GM10266 (cell line): ENCODE measurements around the gene DRC7.
"Not testable (repeated sequence)": the region's sequence is repeated elsewhere in the genome, so short reads cannot be mapped to it uniquely, and the experiment has no call there.

ENCODE experiments used
- DNase-seq: peaks from one replicate; pipeline ENCODE4 v3.0.0; 2012; ENCODE audit errors: extremely low spot score
- TF ChIP-seq, protein P1 (sequence below): IDR thresholded peaks from 2 replicates; pipeline ENCODE4 v1.5.1; 2012; ENCODE audit warnings: mild to moderate bottlenecking, low read depth; ENCODE audit not compliant: control insufficient read depth, insufficient read depth; ENCODE audit errors: missing control alignments

Gene DRC7

DNA sequence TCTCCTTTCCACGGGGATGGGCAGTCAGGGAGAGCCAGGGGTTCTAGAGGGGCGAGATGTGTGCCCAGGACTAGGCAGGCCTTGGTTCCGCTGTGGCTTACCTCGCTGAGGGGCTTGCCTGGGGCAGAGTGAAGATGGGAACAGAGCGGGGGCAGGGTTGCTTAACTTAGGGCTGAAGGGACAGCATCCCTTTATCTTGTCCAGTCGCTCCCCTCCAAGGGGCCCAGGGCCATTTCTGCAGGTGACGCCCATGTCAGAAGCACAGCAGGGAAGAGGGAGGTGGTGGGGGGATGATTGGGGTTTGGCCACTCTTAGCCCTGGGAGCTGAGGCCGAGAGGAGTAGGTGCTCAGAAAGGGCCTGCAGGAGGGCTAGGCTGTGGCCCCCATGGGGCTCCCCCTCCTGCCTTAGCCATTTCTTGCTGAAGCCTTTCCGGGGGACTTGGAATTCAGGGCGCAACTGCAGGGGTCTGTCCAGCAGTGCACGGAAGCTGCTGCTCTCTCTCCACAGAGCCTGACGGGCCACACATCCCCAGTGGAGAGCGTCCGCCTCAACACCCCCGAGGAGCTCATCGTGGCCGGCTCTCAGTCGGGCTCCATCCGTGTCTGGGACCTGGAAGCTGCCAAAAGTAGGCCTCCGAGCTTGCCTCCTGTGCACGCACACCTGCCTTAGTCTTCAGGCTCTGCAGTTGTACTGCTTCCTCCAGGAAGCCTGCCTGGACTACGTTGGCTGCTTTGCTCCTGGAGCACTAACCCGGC is 49.5 kb downstream of the DRC7 start:
- TF ChIP-seq, protein P1, sequence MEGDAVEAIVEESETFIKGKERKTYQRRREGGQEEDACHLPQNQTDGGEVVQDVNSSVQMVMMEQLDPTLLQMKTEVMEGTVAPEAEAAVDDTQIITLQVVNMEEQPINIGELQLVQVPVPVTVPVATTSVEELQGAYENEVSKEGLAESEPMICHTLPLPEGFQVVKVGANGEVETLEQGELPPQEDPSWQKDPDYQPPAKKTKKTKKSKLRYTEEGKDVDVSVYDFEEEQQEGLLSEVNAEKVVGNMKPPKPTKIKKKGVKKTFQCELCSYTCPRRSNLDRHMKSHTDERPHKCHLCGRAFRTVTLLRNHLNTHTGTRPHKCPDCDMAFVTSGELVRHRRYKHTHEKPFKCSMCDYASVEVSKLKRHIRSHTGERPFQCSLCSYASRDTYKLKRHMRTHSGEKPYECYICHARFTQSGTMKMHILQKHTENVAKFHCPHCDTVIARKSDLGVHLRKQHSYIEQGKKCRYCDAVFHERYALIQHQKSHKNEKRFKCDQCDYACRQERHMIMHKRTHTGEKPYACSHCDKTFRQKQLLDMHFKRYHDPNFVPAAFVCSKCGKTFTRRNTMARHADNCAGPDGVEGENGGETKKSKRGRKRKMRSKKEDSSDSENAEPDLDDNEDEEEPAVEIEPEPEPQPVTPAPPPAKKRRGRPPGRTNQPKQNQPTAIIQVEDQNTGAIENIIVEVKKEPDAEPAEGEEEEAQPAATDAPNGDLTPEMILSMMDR: no peak
- DNase-seq: no peak

DNA sequence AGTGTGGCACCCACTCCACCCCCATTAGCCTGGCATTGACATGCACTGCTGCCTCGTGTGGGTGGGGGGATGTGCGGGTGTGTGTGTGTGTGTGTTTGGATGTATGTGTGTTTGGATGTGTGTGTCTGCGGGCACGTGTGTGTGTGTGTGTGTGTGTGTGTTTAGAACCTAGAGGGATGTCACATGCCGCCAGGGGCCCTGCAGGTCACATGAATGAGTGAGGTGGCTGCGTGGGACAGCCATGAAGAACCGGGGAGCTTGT is 50.0 kb downstream of the DRC7 start:
- TF ChIP-seq, protein P1: no peak
- DNase-seq: no peak

DNA sequence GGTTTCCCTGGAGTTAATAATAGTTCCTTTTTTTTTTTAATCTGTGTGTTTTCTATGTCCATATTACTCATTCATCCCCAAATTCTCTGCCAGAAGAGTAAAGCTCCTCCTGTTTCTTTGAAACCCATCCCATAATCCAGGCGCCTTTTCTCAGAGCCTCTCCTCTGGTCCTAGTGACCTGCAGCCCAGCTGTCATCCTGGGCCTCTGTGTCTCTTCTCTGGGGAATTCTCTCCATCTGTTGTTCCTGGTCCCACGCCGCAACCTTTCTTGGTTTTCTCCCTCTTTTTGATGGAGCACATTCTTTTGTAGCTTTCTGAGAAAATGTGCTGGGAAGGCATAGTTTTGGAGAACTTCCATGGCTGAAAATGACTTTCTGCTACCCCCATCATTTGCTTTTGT is 51.2 kb downstream of the DRC7 start:
- DNase-seq: no peak

DNA sequence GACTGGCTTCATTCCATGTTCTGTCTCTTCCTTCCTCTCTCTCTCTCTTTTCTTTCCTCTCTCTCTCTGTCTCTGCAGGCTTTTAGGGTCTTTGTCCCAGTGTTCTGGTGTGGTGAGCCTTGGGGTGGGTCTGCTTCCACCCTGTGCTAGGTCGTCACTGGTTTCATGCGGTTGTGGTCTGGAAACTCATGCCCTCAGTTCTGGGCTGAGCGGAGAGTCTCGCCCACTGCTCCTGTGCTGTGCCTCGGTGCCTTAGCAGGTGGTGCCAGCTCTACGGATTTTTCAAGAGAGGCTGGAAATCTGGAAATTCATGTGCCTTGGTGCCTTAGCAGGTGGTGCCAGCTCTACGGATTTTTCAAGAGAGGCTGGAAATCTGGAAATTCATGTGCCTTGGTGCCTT is 51.7 kb downstream of the DRC7 start:
- DNase-seq: not testable (repeated sequence)

More for the DNA sequence above, 51.2 kb downstream of the DRC7 start:
- TF ChIP-seq, protein P1: no peak

DNA sequence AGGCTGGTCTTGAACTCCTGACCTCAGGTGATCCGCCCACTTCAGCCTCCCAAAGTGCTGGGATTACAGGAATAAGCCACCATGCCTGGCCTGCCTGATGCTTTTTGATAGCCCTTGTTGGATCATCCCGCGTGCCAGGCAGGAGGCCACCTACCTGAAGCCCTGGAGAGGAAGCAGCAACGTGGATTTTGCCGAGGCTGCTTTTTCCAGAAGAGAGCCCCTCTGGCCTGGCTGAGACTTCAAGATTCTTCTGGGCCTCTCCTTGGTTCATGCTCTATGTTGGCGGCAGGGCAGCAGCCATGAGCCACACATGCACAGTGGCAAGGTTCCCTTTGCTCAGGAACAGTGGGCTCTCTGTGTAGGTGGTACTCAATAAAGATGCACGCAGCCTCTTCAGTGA is 52.5 kb downstream of the DRC7 start:
- no peak for DNase-seq
- TF ChIP-seq, protein P1: no peak

DNA sequence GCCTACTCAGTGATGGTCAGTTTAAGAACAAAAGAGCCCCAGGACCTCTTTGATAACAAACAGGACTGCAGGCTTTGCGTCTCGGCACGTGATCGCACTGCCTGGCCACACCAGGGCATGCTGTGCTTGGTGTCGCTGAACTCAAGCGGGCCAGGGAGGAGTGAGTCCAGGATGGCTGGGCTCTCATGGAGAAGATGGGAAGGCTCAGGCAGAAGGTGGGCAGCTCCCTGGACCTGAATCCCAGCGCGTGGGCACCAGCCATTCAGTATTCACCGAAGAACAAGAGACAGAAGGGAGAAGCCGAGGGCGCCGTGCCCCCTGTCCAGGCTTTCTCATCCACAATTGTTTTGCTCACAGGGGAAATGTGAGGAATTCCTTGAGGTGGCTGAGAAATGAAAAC is 52.9 kb downstream of the DRC7 start:
- TF ChIP-seq, protein P1: no peak
- no peak for DNase-seq

DNA sequence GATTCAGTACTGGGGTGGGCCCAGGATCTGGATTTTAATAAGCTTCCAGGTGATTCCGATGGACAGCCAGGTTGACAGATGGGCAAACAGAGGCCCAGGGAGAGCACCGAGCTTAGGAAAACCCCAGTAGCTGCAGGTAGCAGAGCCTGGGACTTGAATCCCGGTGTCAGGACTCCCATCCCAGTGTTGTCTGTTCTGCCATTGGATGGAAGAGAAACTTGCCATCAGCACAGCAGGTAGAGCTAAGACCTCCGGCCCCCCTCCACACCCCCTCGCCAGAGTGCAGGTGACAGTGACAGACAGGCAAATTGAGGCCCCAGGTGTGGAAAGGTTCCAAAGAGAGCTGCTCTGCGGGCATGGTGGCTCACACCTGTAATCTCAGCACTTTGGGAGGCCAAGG is 53.4 kb downstream of the DRC7 start:
- TF ChIP-seq, protein P1: no peak
- DNase-seq: no peak

DNA sequence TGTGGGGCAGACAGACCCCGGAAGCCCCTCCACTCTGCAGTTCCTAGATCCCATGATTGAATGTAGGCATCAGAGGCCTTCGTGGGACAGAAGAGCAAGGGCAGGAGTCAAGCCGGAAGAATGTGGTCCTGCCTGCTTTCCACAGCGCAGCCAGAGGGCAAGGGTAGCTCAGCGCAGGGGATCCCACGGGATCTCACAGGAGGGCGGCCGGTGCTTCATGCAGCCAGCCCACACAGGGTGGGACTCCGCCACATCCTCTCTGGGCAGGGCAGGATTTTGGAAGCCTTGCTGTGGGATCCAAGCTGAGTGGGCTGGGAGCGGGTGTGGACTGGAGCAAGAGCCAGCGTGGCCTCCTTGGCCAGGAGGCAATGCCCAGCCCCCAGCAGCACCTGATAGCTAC is 54.0 kb downstream of the DRC7 start:
- no peak for DNase-seq
- TF ChIP-seq, protein P1: no peak
